Measurements from ENCODE around the gene DCST1.
A peak's percentile ranks its signal among the peaks of the same experiment; 100 is the strongest.

Gene DCST1

GRCh38 chr1:155001425-155001674 is 32.3 kb upstream of the DCST1 start:
- no peak for DNase-seq (ENCODE audit: low read depth in 2 of 2, low spot score in 1 of 2)

DNA sequence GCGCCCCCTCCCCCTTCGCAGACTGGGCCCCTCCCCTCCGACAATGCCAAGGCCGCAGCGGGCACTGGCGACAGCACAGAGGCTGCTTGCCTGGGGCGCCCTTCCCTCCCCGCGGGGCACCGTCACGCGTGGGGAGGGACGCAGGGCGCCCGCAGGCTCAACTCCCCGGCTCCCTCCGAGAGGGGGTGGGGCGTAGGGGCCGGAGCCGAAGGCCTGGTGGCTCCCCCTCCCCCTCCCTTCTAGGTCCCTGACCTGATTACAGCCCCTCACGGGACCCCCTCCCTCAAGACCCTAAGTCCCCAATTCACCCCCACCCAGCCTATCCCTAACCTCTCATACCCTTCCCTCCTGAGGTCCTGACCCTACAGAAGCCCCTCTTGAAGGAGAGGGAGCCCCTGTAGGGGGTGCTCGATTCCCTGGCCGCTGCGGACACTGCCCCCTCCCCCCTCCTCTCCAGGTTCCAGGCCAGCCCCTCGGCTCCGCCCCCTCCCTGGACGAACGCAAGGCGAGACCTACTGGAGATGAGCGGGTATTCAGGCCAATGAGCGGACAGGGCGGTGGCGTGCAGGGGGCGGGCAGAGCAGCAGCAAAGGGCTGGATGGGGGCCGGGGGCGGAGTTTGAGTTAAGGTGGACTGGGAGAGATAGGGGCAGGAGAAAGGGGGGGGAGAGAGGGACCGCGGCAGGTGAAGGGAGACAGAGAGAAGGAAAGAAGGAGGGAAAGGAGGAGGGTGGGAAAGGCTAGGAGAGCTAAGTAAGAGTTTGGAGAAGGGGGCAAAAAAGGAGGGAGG is 31.8 kb upstream of the DCST1 start:
- peak; percentile 93 to 98 for DNase-seq (ENCODE audit: low read depth in 2 of 2, low spot score in 1 of 2)

DNA sequence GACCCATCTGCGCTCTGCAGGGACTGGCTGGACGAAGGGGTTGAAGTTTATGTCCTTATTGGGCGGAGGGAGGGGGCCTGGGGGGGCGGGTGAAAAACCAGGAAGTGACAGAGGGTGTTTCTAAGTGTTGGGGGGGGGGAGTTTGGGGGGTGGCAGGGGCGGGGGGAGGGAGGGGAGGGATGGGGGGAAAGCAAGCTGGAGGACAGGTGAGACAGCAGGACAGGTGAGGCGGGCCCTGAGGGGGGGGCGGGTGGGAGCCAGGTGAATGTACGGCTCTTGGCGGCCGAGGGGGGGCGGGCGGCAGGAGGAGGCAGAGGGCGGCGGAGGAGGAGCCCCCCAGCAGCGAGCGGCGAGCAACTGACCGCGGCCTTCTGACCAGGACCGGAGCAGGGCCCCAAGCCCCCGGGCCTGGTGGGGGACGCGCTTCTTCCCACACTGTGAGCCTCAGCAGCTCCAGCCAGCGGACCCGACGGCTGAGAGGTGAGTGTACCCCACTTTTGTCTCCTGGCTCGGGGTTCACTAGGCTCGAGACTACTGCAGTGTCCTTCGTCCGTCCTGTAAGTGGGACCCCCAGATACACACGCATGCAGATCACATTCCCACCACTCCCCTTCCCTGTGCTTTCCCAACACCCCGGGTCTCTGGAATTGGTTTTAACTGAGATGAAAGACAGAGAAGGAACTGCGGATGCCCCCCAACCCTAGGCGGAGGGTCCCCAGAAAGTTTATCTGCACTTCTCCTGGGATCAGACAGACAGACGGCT is 31.0 kb upstream of the DCST1 start, which contains the start of gene ZBTB7B:
Gene ZBTB7B (plus strand): TSS at position 339 of the 763 bp plus-strand sequence. CDS start 11,859 bp downstream, outside the sequence.
- DNase-seq (ENCODE audit: low read depth in 2 of 2, low spot score in 1 of 2): no peak

- DNase-seq (ENCODE audit: low read depth in 2 of 2, low spot score in 1 of 2): no peak
Observed at GRCh38 chr1:155003227-155003765, 30.3 kb upstream of the DCST1 start.

GRCh38 chr1:155003766-155004351 is 29.8 kb upstream of the DCST1 start:
- no peak for DNase-seq (ENCODE audit: low read depth in 2 of 2, low spot score in 1 of 2)

DNA sequence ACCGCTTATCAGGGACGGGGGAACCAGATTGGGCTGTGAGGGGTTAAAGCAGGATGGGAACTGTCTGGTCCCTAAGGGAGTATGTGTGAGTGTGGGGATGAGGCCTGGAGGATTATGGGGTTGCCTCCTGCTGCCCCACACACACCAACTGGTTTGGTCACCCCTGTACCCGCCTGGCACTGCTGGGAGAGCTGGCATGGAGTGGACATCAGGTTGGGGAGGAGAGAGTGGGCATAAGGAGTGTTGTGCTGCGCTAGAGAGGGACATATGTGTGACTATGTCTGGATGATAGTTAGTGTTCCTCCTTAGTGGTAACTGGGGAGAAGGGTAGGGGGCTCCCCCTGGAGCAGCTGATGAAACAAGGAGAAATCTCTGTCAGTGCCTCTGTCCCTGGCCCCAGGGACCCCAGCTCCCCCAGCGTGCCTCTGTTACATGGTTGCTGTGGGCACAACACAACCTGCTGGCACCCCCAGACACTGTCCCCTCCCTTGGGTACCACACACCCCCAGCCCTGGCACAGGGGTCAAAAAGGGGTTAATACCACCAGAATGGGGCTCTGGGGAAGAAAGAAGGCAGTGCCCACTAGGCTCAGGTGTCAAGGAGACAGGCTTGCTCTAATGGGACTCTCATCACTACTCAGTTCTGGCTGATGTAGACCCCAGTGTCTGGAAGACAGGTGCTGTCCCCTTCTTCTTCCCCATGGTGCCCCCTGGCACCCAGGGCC is 29.1 kb upstream of the DCST1 start:
- no peak for DNase-seq (ENCODE audit: low read depth in 2 of 2, low spot score in 1 of 2)

GRCh38 chr1:155005076-155006011 is 28.3 kb upstream of the DCST1 start:
- DNase-seq (ENCODE audit: low read depth in 2 of 2, low spot score in 1 of 2): no peak

DNA sequence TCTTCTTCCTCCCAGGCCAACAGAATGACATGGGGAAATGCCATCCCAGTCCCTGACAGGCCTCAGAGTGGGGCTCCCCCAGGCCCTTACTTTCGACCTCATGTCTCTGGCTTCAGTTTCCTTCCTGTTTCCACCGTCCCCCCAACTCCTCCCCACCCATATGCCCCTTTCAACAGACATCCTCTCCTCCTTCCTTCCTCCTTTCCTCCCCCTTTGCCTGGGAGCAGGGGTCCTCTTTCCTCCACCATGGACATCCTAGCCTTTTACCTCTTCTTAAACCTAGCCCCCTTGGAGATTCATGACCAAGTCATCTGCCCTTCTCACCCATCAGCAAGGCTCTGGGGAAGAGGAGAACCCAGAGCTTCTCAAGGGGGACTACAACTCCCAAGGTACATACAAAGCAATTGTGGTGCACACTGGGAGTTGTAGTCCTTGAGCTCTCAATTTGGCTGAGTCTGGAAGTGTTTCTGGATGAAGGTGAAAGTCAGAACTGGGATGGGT is 27.0 kb upstream of the DCST1 start:
- no peak for DNase-seq (ENCODE audit: low read depth in 2 of 2, low spot score in 1 of 2)

DNA sequence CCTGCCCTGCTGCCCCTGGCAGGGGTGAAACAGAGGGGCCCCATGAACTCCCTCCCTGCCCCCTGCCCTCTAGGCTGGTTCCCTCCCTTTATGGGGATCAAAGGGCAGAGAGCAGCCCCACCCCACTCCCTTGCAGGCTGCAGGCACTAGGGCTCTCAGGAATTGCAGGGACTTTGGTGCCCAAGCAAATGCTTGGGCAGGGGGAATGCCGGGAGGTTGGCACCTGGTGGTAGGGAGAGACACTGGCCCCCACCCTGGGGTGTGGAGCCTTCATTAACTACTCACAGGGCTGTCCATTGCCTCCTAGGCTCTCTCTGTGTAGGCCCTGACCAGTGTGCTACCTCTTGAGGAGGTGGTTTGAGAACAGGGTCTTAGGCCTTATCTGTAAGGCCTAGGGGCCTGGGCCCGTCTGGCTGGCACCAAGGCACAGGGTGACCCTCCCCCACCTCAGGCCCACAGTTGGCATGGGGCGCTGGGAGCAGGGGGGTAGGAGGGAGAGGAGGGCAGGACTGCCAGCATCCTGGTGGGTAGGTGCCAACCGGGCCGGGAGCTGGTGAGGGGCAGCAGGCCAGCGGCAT is 26.3 kb upstream of the DCST1 start:
- no peak for DNase-seq (ENCODE audit: low read depth in 2 of 2, low spot score in 1 of 2)

DNA sequence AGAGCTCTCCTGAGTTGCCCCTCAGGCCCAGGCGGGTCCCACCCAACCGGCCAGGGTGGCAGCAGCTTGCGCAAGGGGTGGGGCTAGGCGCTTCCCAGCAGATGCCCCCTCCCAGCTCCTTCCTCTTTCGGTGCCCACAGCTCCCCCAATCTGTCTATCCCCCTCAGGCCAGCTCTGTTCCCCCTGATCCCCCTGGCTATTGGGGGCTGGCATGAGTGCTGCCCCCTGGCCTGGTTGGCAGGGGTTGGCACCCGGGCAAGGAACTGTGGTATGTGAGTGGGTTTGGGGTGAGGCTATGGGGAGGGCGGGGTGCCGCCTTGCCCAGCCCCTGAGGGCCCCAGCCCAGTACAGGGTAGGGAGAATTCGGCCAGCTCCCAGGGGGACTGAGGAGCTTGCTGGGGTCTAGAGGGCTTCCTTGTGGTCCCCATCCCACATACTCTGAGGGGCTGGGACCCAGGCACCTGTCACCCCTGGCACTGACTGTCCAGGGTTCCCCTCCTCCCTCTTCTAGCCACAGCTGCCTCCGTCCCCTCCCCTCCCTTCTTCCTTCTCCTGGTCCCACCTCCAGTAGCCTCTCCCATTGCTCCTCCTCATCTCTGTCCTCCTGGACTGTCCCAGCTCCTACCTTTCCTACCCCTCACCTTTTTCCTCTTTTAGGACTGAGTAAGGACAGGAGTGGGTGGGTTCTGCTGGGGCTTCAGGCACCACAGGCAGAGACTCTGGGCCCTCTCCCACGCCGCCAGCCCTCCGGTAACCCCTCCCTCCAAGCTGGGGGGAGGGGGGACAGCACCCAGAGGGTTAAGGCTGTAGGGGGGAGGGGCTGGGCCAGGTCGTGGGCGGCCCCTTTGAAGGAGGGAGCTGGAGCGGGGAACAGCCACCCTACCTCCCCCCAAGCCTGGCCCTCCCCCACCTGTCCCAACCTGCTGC is 25.3 kb upstream of the DCST1 start:
- DNase-seq (ENCODE audit: low read depth in 2 of 2, low spot score in 1 of 2): no peak

DNA sequence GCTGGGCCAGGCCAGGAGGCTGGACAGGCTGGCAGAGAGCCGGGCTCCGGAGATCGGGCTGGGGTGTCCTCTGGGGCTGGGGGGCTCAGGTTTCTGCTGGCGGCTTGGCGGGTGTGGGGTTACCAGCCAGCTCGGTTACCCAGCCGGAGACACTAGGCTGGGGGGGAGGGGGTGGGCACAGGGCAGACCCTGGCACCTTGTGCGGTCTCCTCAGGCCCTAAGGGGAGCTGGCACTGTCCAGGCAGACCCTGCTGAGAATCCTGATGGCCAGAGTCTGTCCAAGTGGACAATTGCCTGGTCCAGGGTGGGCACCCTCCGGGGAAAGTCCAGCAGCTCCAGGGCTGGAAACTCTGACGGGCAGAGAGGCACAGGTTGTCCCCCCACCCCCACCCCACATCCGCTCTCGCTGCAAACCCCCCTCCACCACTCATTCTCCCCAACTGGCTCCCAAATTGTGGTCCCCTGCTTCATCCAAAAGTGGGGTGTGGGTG is 24.4 kb upstream of the DCST1 start:
- no peak for DNase-seq (ENCODE audit: low read depth in 2 of 2, low spot score in 1 of 2)

GRCh38 chr1:155009742-155010141 is 23.9 kb upstream of the DCST1 start:
- DNase-seq (ENCODE audit: low read depth in 2 of 2, low spot score in 1 of 2): no peak

- DNase-seq (ENCODE audit: low read depth in 2 of 2, low spot score in 1 of 2): no peak
Observed at GRCh38 chr1:155010211-155010918, 23.3 kb upstream of the DCST1 start.

DNA sequence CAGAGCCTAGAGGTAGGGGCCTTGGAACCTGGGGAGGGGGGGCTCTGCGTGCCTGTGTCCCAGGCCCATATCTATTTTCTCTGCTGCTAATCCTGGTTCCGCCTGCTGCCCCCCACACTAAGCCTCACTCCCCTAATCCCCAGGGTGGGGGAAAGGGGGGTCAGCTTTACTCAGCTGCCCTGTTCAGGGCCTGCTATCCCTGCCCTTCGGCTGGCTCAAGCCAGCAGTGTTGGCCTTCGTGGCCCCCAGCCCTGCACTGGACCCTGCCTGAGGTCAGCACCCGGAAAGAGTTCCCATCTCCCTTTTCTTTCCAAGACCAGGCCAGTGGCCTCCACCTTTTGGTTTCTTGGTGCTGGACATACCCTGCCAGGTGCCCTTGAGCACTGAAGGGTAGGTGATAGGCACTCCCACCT is 22.6 kb upstream of the DCST1 start:
- DNase-seq (ENCODE audit: low read depth in 2 of 2, low spot score in 1 of 2): no peak

DNA sequence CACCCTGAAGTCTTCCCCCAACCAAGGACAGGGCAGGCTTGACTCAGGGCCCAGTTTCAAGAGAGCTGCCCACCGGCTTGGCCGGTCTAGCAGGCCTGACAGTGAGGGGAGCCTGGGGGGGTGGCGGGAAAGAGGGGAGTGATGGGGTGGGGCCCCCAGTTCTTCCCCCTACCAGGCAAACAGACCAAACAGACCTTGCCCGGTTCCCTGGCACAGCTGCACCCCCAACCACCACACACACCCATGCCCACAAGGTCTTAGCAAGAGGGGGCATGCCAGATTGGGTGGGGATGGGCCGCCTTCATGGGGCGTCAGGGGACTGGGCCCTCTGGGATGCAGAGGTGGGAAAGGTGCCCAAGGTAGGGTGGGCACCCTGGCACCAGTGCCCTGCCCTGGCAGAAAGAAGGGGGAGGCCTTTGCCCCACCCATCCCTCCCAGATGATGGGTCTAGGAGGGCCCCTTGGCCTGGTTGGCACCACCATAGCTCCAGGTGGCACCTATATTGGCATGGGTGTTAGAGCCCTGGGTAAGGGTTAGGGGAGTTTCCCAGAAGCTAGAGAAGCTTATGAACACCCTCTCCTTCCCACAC is 22.1 kb upstream of the DCST1 start:
- no peak for DNase-seq (ENCODE audit: low read depth in 2 of 2, low spot score in 1 of 2)

DNA sequence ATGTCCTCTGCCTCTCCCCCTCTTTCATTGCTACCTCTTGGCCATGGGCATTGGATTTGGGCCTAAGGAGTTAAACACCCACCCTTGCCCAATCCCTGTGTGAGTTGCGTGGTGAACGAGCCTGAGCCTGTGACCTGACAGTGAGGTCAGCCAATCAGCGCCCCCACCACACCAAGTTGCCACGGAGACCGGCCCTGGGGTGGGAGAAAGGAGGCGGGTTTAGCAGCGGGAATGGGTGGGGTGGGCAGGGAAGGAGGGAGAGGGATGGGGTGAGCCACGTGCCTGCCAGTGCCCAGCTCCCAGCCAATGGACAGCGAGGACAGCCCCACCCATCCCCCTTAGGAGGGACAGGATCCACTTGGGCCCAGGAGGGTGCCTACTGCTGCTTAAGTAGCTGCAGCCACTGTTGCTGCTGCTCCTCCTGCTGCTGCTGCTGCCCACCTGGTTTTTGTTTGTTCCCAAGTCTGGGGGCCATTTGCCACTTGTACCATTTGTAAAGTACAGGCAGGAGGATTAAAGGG is 21.5 kb upstream of the DCST1 start:
- no peak for DNase-seq (ENCODE audit: low read depth in 2 of 2, low spot score in 1 of 2)

Data from stimulated activated CD8-positive, alpha-beta memory T cell treated with anti-CD3 and anti-CD28 coated beads, Interleukin-4, amount 100 ng/mL, for 4 hours (primary cell).